Effector memory CD4-positive, alpha-beta T cell (primary cell): ENCODE data around the gene ZNF302.
A peak's percentile ranks its signal among the peaks of the same experiment; 100 is the strongest.

Experiments used
- DNase-seq, 3 donors: peaks; one replicate each; pipeline ENCODE4 v3.0.0-alpha.2; 2020
- H3K27ac ChIP-seq: 2 replicates; pipeline ENCODE4 v1.7.0; 2013; ENCODE audit warnings: mild to moderate bottlenecking, low read length, moderate library complexity; ENCODE audit not compliant: insufficient read depth, poor library complexity, severe bottlenecking
- H3K27me3 ChIP-seq: replicated peaks from 2 replicates; pipeline ENCODE4 v1.7.0; 2013; ENCODE audit warnings: mild to moderate bottlenecking, low read length; ENCODE audit not compliant: insufficient read depth, control insufficient read depth, poor library complexity, severe bottlenecking
- H3K36me3 ChIP-seq: 2 replicates; pipeline ENCODE4 v1.7.0; 2013; ENCODE audit warnings: mild to moderate bottlenecking, low read length, moderate library complexity; ENCODE audit not compliant: control insufficient read depth, insufficient read depth
- H3K4me1 ChIP-seq: 2 replicates; pipeline ENCODE4 v1.7.0; 2013; ENCODE audit warnings: low read length, mild to moderate bottlenecking; ENCODE audit not compliant: control insufficient read depth, insufficient read depth, poor library complexity, severe bottlenecking
- H3K4me3 ChIP-seq: 2 replicates; pipeline ENCODE4 v1.7.0; 2013; ENCODE audit warnings: low read length, low read depth, mild to moderate bottlenecking; ENCODE audit not compliant: insufficient read depth, poor library complexity, severe bottlenecking
- H3K9me3 ChIP-seq: 2 replicates; pipeline ENCODE4 v1.7.0; 2013; ENCODE audit warnings: mild to moderate bottlenecking, low read length, moderate library complexity; ENCODE audit not compliant: control insufficient read depth
- total RNA-seq, 3 donors: gene quantifications; one replicate each; lab custom pipeline; 2026; lab: John Stamatoyannopoulos, UW

Gene ZNF302
- 14.4 to 29.8 (median 16.4) reads per million in 3 donors for total RNA-seq

DNA sequence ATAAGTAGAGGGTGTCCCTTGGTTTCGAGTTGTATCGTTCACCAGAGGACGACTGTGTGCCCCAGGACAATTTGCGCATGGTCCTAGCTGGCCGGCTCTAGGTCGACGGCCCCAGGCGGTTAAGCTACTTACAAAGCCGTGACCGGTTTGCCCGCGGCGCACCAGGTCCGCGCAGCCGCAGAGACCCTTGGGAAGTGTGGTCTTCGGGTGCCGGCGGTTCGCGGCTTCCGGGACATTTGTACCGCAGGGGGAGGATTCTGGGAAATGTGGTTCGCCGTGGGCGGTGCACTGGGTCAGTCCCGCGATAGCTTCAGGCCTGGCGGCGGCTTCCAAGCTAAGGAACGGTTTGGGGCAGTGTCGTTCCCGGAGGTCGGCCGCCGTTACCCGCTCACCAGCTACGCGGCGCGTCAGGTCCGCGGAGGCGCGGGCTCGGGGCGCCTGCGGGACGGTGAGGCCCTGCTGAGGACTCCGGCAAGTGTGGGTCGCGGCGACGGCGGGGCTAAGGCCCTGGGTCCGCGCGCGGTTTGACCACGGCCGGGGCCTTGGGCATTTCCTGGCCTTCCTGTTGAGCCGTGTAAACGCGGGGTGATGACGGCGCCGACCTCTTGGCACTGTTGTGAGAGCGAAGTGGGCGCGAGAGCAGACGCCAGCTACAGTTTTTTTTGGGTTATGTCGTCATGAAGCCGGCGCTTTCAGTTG lies at the start of gene ZNF302:
Gene ZNF302 (plus strand): TSS at position 293 of the 699 bp plus-strand sequence. CDS start 1,127 bp downstream, outside the sequence.
- H3K36me3 ChIP-seq = peaks cover 19% of the 10 kb centered on the region
- peak; percentile 86 to 88 (median 87) for DNase-seq
- H3K4me1 ChIP-seq = peaks cover 6% of the 10 kb centered on the region
- peak within 1 kb of the TSS; percentile 80 for H3K4me3 ChIP-seq
- H3K27ac ChIP-seq = peak within 1 kb of the TSS; percentile 82
- no peaks in the 10 kb centered on the region for H3K27me3 ChIP-seq
- peaks cover 5% of the 10 kb centered on the region for H3K9me3 ChIP-seq

DNA sequence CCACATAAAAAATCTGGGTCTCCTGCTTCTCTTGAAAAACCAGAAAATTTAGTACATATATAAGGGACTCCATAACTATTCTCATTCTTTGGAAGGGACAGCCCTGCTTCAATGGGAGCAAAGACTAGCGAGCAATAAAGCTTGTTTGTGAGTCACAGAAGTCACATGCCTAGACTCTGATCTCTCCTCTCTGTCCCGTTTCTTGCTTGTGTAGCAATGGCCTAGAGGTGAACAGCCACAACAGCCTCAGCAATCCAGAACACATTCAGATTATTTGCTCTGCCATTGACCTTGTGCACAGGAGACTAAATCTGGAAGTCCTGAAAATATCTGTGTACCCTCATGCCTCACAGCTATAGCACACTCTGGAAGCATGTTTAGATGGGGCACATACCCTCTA lies 43.7 kb upstream of the ZNF302 start:
- no peak for DNase-seq
- H3K27me3 ChIP-seq = no peaks in the 10 kb centered on the region
- no peaks in the 10 kb centered on the region for H3K4me1 ChIP-seq
- no peak overlapping the region for H3K4me3 ChIP-seq
- peaks cover 22% of the 10 kb centered on the region for H3K9me3 ChIP-seq
- H3K36me3 ChIP-seq = no peaks in the 10 kb centered on the region
- H3K27ac ChIP-seq = no peak overlapping the region

DNA sequence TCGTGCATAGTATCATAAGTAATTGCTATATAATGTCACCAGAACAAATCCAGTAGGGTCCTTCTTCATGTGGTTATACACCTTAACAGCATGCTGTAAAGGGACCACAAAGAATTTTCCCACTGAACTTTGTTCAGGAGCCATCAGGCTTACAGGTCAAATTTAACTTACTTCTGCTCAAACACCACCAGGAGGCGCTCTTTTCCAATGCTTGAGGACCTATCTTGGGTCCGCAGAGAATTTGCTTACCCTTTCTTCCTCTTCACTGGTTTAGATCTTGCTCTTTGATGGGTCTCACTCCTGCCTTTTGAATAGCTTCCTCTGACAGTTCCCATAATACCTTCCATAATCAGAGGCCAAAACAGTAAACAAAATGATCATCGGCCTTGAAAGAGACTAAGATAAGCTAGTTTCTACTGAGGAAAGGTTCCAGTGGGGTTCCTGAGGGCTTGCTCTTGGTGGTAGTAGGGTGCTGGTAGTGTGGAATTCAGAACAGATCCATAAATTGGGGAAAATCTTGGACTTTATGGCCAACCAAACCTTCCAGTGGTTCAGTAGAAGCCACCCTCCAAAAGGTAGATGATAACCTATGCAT lies 37.9 kb upstream of the ZNF302 start:
- no peaks in the 10 kb centered on the region for H3K4me1 ChIP-seq
- H3K27me3 ChIP-seq = no peaks in the 10 kb centered on the region
- DNase-seq = peak in 2 of 3 donors; percentile 34 to 56
- H3K4me3 ChIP-seq = no peak overlapping the region
- H3K27ac ChIP-seq = no peak overlapping the region
- peaks cover 14% of the 10 kb centered on the region for H3K9me3 ChIP-seq
- H3K36me3 ChIP-seq = no peaks in the 10 kb centered on the region

DNA sequence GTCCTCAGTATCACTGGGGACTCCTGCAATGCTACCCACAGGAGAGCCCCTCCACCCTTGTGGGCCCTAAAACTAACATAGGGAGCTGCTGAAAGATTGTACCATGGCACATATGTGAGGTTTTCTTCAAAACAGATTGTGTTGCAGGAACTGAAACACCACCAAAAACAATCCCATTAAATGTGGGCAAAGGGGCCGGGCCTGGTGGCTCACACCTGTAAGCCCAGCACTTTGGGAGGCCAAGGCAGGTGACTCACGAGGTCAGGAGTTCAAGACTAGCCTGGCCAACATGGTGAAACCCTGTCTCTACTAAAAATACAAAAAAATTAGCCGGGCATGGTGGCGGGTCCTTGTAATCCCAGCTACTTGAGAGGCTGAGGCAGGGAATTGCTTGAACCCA lies 35.2 kb upstream of the ZNF302 start:
- Histone ChIP-seq H3K9me3 (no peaks in the 10 kb centered on the region), H3K4me3 (no peak overlapping the region), H3K36me3 (no peaks in the 10 kb centered on the region), H3K27ac (no peak overlapping the region), H3K27me3 (no peaks in the 10 kb centered on the region), H3K4me1 (no peaks in the 10 kb centered on the region)
- DNase-seq = no peak

DNA sequence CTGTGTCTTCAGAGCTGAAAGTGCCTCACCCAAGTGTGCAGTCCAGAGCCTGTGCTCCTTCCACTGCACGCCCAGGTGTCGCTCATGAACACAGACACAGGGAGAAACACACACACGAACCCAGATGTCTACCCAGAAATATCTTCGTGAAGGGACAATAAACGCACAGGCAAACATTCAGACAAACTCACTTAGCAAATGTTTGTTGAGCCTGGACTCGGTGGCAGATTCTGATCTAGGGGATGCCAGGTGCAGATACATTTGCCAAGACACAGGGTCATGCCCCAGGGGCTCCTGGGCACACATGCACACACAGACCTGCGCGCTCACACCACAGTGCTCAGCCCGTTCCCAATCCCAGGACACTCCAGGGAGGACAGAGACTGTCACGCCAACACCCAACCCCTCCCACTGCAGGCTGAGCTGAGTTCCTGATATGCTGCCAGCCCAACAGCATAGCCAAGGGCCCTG lies 32.5 kb upstream of the ZNF302 start:
- no peak overlapping the region for H3K4me3 ChIP-seq
- no peak overlapping the region for H3K27ac ChIP-seq
- H3K9me3 ChIP-seq = no peaks in the 10 kb centered on the region
- H3K27me3 ChIP-seq = no peaks in the 10 kb centered on the region
- DNase-seq = no peak
- H3K36me3 ChIP-seq = no peaks in the 10 kb centered on the region
- no peaks in the 10 kb centered on the region for H3K4me1 ChIP-seq

DNA sequence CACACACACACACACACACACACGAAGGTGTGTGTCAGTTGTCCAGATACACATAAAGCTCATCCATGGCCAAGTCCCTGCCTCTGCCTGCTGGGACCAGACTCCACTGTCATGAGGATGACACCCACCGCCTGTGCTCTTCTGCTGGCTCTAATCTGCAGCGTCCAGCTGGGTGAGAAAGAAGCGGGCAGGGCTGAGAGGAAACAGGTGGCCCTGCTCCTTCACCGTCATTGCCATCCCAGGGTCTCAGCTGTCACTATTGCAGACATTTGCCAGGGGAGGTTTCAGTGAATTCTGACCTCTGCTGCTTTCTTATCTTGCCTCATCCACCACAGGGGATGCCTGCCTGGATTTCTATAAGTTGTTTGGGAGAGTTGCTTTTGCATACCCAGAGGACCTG lies 31.9 kb upstream of the ZNF302 start:
- Histone ChIP-seq H3K36me3 (no peaks in the 10 kb centered on the region), H3K27ac (no peak overlapping the region), H3K4me1 (no peaks in the 10 kb centered on the region), H3K4me3 (no peak overlapping the region), H3K9me3 (no peaks in the 10 kb centered on the region), H3K27me3 (no peaks in the 10 kb centered on the region)
- no peak for DNase-seq

DNA sequence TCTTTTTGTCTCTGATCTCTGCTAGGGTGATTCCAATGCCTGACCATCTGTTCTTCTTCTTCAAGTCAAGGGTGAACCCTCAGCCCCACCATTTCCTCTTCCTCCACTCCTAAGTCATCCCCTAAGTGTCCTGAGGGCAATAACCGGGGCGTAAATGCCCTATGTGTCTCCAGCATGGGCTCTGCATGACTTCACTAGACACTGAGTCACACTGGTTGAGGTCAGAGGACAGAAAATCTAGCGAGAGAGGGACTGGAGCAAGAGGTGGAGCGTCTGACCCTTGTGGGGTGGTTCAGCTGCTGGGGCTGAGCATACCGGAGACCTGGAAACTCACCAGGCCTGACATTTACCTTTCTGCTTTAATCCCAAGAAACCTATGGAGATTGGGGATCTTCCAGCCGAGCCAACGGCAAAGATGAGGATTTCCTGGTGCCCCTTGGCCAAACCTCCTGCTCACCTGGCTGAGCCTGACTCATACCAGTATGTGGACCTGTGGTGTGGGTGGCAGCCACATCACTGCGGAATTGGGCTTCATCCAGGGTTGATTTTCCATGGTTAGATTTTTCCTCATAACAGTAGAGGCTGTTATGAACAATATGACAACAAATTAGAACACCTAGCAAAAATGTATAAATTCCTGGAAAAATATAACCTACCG lies 27.5 kb upstream of the ZNF302 start:
- H3K4me3 ChIP-seq = no peak overlapping the region

DNA sequence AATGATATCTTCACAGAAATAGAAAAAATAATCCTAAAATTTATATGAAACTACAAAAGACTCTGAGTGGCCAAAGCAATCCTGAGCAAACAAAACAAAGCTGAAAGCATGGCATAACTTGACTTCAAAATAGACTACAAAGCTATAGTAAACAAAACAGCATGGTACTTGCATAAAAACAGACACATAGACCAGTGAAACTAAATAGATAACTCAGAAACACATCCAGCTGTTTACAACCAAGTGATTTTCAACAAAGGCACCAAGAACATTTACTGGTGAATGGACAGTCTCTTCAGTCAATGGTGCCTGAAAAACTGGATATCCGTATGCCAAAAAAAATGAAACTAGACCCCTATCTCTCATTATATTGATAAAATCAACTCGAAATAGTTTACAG lies 25.7 kb upstream of the ZNF302 start:
- Histone ChIP-seq H3K27me3 (no peaks in the 10 kb centered on the region), H3K36me3 (no peaks in the 10 kb centered on the region), H3K4me3 (no peak overlapping the region), H3K27ac (no peak overlapping the region), H3K4me1 (no peaks in the 10 kb centered on the region), H3K9me3 (no peaks in the 10 kb centered on the region)
- DNase-seq = no peak

More for the DNA sequence above, 27.5 kb upstream of the ZNF302 start:
- no peak overlapping the region for H3K27ac ChIP-seq
- no peaks in the 10 kb centered on the region for H3K36me3 ChIP-seq
- H3K4me1 ChIP-seq = no peaks in the 10 kb centered on the region
- no peak for DNase-seq
- no peaks in the 10 kb centered on the region for H3K27me3 ChIP-seq
- H3K9me3 ChIP-seq = no peaks in the 10 kb centered on the region

DNA sequence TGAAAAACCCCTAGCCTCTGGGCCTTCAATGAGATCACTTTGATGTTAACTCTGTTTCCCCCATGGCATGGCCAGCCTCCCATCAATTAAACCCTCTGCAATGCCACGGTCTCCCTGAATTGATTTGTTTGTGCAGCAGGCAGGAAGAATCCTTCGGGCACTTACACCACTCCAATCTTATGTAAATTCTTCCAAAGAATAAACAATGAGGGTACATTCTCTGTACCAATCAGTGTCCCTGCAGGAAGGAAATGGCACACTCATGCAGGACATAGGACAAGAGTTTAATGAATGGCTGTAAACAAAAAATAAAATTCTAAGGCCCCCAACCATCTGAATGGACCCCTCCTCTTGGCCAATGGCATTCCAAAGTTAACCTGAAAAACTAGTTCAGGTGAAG lies 22.7 kb upstream of the ZNF302 start:
- H3K4me1 ChIP-seq = no peaks in the 10 kb centered on the region
- no peak overlapping the region for H3K4me3 ChIP-seq
- H3K9me3 ChIP-seq = no peaks in the 10 kb centered on the region
- H3K27ac ChIP-seq = no peak overlapping the region
- H3K27me3 ChIP-seq = no peaks in the 10 kb centered on the region
- H3K36me3 ChIP-seq = no peaks in the 10 kb centered on the region
- DNase-seq = no peak

DNA sequence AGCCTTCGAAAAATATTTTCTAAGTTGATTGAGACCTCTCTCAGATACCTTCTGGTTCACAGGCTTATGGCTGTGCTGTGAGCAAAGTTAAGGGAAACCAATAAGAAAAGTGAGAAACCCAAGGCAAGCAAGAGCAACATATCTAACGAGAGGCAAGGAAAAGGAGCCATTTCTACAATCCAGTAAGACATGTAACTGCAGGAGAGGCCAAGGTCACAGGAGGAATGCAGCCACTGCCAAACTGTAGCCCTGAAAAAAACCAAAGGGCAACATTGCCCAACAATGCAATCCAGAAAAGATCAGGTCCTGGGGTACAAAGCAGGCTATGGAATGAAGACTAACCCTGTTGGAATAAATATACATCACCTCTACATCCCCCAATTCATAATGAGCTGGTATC lies 21.8 kb upstream of the ZNF302 start:
- H3K4me3 ChIP-seq = no peak overlapping the region
- no peaks in the 10 kb centered on the region for H3K4me1 ChIP-seq
- no peaks in the 10 kb centered on the region for H3K36me3 ChIP-seq
- H3K9me3 ChIP-seq = no peaks in the 10 kb centered on the region
- H3K27ac ChIP-seq = no peak overlapping the region
- no peak for DNase-seq
- H3K27me3 ChIP-seq = no peaks in the 10 kb centered on the region
